ENCODE results near the gene IL22RA2. TPM values are rescaled to one million over a fixed set of nuclear protein-coding genes. Genes with fewer than 3 reads are reported as not detected.
"Not testable (repeated sequence)": the region's sequence is repeated elsewhere in the genome, so short reads cannot be mapped to it uniquely, and the experiment has no call there.

The IL22RA2 gene
- polyA plus RNA-seq (2012; ENCODE audit: missing spikeins), result not detected

DNA sequence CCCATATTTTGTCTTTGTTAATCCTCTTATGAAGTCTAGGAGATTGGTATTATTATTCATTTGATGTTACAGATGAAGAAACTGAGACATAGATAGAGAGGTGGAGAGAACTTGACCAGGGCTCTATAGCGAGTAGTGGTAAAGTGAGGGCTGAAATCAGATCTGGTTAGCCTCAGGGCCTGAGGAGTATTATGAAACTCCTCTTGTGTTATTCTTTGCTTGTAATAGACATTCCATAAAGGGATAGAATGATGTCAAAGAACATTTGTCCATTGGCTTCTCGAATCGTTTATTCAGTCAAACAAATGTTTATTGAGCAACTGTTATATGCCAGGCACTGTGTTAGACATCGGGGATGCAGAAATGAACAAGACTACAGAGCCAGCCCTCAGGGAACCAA lies at the start of gene IL22RA2:
IL22RA2 (minus strand) TSS at position 144 of the 400 bp plus-strand sequence. CDS start 11,895 bp downstream, outside the sequence.
- FAIRE-seq (no peak), DNase-seq (ENCODE audit: insufficient read length) (no peak)
- TF ChIP-seq POLR2A (IDR thresholded peaks at IDR 0.05; ENCODE audit: low read depth, low read length) (no peak), TAF1 (IDR thresholded peaks at IDR 0.05; ENCODE audit: borderline replicate concordance, low read depth, low read length) (no peak), POLR2AphosphoS5 (IDR thresholded peaks at IDR 0.05; ENCODE audit: low read depth, low read length) (no peak)

DNA sequence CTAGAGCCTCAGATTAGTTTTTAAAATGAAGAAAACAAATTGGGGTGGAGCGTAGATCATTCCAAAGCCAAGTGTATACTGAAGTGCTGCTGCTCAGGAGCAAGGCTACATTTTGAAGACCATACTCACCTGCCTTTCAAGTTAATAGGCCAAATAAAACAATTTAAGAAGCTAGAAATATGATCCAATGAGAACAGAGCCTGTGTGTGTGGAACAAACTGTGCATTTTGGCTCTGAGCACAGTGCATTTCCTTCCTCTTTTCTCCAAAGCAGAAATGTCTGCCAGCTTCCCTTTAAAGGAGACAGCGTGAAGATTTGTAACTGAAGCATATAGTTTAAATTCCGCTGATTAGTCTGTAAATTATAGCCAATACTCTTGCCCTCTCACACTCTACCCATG lies 48.9 kb upstream of the IL22RA2 start:
- FAIRE-seq, result no peak
- no peak for DNase-seq (ENCODE audit: insufficient read length)
- TF ChIP-seq TAF1 (IDR thresholded peaks at IDR 0.05; ENCODE audit: borderline replicate concordance, low read depth, low read length) (no peak), POLR2AphosphoS5 (IDR thresholded peaks at IDR 0.05; ENCODE audit: low read depth, low read length) (no peak), POLR2A (IDR thresholded peaks at IDR 0.05; ENCODE audit: low read depth, low read length) (no peak)

DNA sequence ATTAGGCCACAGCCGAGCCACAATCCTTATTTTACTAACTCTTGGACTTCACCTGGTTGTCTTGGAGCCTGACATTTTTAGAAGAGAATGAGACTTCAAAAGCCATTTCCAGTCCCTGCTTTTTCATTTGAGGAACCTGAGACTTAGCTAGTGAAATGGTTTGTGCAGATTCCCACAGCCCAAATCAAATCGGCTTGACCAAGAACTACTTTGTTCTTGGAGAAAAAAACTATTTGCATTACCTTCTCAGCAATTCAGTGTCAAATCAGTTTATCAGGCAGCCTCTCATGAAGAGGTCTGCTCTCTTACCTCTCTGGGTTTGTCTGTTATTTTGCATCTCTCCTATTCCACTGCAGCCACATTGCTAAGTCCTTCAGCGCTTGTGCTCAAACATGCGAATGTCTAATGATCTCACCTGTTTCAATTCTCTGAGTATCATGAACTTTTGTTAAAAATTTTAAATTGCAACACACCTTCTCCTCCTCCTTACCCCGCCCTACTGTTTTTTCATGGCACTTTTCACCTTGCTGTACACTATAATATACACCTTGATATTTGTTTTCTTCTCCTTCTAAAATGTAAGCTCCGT lies 46.3 kb upstream of the IL22RA2 start:
- TF ChIP-seq POLR2A (IDR thresholded peaks at IDR 0.05; ENCODE audit: low read depth, low read length), result no peak
- no peak for TF ChIP-seq POLR2AphosphoS5 (IDR thresholded peaks at IDR 0.05; ENCODE audit: low read depth, low read length)
- TF ChIP-seq TAF1 (IDR thresholded peaks at IDR 0.05; ENCODE audit: borderline replicate concordance, low read depth, low read length), result no peak
- no peak for DNase-seq (ENCODE audit: insufficient read length)
- FAIRE-seq, result peak; percentile 62

DNA sequence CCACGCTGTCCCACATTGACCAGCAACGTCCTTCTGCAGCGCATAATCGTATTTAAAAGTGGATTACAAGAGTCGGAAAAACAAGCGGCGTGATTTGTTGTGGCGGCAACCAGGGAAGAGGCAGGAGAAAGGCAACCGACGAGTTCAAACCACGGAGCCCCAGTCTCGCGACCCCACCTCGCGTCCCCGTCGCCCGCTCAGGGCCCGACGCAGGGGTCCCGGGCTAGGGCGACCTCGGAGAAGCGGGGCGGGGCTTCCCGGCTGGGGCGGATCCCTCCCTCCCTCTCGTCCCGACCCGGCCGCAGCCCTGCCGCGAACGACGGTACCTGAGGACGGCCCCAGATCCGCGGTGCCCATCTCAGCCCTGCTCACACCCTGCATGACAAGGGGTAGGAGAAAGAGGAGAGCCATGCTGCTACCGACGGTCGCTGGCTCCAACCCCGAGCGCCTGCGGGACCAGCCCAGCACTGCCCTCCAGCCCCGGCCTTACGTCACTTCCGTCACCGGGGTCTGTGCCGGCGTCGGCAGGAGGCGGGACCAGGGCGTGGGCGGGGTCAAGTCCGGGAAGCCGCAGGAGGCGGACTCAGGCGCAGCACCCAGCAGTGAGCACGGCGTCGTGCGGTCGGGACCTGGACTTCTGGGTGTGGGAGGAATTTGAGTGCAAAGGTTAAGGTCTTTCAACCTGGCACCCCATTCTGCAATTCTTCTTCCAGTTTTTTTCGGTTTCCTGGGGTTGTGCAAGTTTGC lies 45.6 kb upstream of the IL22RA2 start, which contains the start of gene IFNGR1:
IFNGR1 (minus strand) TSS at position 469 of the 747 bp plus-strand sequence; CDS start at position 411, 58 bp downstream.
- TF ChIP-seq POLR2A (IDR thresholded peaks at IDR 0.05; ENCODE audit: low read depth, low read length) (peak; percentile 81), TAF1 (IDR thresholded peaks at IDR 0.05; ENCODE audit: borderline replicate concordance, low read depth, low read length) (peak; percentile 67), POLR2AphosphoS5 (IDR thresholded peaks at IDR 0.05; ENCODE audit: low read depth, low read length) (peak; percentile 76)
- DNase-seq (ENCODE audit: insufficient read length), result peak; percentile 75
- FAIRE-seq, result peak; percentile 95

- no peak for FAIRE-seq
Measured at GRCh38 chr6:137218473-137218916, 45.1 kb upstream of the IL22RA2 start.

GRCh38 chr6:137217801-137218472 lies 44.5 kb upstream of the IL22RA2 start:
- FAIRE-seq, result peak; percentile 75
- TF ChIP-seq POLR2A (IDR thresholded peaks at IDR 0.05; ENCODE audit: low read depth, low read length) (no peak), TAF1 (IDR thresholded peaks at IDR 0.05; ENCODE audit: borderline replicate concordance, low read depth, low read length) (no peak)
- DNase-seq (ENCODE audit: insufficient read length), result no peak

More at GRCh38 chr6:137218473-137218916, 45.1 kb upstream of the IL22RA2 start:
- no peak for DNase-seq (ENCODE audit: insufficient read length)
- TF ChIP-seq TAF1 (IDR thresholded peaks at IDR 0.05; ENCODE audit: borderline replicate concordance, low read depth, low read length) (no peak), POLR2AphosphoS5 (IDR thresholded peaks at IDR 0.05; ENCODE audit: low read depth, low read length) (peak; percentile 71), POLR2A (IDR thresholded peaks at IDR 0.05; ENCODE audit: low read depth, low read length) (peak; percentile 65)

- DNase-seq (ENCODE audit: insufficient read length) (no peak), FAIRE-seq (no peak)
- no peak for TF ChIP-seq POLR2A (IDR thresholded peaks at IDR 0.05; ENCODE audit: low read depth, low read length)
- TF ChIP-seq TAF1 (IDR thresholded peaks at IDR 0.05; ENCODE audit: borderline replicate concordance, low read depth, low read length), result no peak
- peak; percentile 66; the same call in 1 of the 2 replicates for TF ChIP-seq POLR2AphosphoS5 (IDR thresholded peaks at IDR 0.05; ENCODE audit: low read depth, low read length)
Measured at GRCh38 chr6:137216875-137217553, 43.6 kb upstream of the IL22RA2 start.

GRCh38 chr6:137216106-137216505 lies 42.7 kb upstream of the IL22RA2 start:
- DNase-seq (ENCODE audit: insufficient read length) (no peak), FAIRE-seq (no peak)
- TF ChIP-seq TAF1 (IDR thresholded peaks at IDR 0.05; ENCODE audit: borderline replicate concordance, low read depth, low read length) (no peak), POLR2A (IDR thresholded peaks at IDR 0.05; ENCODE audit: low read depth, low read length) (no peak), POLR2AphosphoS5 (IDR thresholded peaks at IDR 0.05; ENCODE audit: low read depth, low read length) (no peak)

DNA sequence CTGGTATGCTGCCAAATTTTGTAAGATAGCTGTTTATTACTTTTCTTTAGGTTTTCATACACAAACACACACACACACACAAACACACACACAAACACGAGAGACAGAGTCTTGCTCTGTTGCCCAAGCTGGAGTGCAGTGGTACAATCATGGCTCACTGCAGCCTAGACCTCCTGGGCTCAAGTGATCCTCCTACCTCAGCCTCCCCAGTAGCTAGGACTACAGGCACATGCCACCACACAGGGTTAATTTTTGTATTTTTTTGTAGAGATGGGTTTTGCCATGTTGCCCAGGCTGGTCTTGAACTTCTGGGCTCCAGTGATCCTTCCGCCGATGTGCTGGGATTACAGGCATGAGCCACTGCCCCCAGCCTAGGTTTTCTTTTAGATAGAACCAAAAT lies 42.2 kb upstream of the IL22RA2 start:
- DNase-seq (ENCODE audit: insufficient read length); FAIRE-seq: not testable (repeated sequence)

DNA sequence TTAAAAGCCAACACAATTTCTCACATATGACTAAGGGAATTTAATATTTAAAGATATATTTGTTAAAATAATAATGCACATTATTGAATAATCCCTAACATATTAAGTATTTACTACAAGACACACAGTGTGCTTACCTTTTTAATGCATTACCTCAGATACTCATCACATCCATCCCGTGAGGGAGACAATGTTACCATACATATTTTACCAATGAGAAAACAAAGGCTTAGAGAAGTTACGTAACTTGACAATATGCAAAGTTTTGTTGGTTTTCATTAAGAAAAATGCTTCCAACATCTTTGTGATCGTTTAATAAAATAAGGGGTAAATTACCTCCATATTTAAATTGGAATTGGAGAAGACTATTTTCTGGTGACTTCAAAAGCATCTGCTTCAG lies 41.5 kb upstream of the IL22RA2 start:
- DNase-seq (ENCODE audit: insufficient read length), result no peak
- FAIRE-seq, result no peak
- TF ChIP-seq POLR2AphosphoS5 (IDR thresholded peaks at IDR 0.05; ENCODE audit: low read depth, low read length) (no peak), TAF1 (IDR thresholded peaks at IDR 0.05; ENCODE audit: borderline replicate concordance, low read depth, low read length) (no peak), POLR2A (IDR thresholded peaks at IDR 0.05; ENCODE audit: low read depth, low read length) (no peak)

DNA sequence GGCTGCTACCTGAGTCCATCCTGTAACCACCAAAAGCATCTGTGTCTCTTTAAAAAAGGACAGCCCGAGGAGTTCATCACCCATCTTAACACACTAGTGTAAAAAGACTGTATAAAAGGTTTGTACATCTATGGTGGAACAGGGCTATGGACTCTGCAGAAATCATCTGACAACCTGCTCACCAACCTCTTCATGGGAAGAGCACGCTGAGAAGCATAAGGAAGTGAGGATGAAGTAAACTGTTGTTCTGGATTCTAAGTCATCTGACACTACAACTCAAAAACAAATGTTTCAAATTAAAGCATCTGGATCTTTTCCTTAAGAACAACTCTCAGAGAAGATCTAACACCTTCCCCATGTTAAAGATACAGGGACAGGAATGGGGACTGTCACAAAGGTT lies 40.4 kb upstream of the IL22RA2 start:
- no peak for DNase-seq (ENCODE audit: insufficient read length)
- no peak for FAIRE-seq
- no peak for TF ChIP-seq POLR2A (IDR thresholded peaks at IDR 0.05; ENCODE audit: low read depth, low read length)
- TF ChIP-seq POLR2AphosphoS5 (IDR thresholded peaks at IDR 0.05; ENCODE audit: low read depth, low read length), result no peak
- no peak for TF ChIP-seq TAF1 (IDR thresholded peaks at IDR 0.05; ENCODE audit: borderline replicate concordance, low read depth, low read length)
